ENCODE results near the gene PAN2. TPM values are rescaled to one million over a fixed set of nuclear protein-coding genes. Genes with fewer than 3 reads are reported as not detected.

The PAN2 gene
- polyA plus RNA-seq, 3 donors = 8.8 to 120 (median 16.0) TPM

DNA sequence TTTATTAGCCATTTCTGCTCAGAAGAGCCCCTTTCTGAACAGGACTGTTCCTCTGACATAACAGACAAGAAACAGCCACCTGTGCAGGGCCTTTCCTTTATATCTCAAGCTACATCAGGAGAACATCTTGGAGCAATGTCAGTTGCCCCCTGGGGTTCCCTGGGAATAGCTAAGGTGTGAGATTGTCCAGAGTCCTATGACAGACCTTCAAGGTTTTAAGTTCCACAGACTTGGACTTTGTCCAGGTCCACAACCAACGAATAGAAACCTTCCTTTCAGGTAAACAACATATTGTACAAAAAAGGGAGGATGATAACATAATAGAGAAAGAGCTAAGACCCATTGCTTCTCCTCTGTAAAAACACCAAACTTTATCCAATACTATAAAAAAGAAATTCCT, 7.8 kb upstream of the PAN2 start:
- DNase-seq = no peak
- H3K27ac Mint-ChIP-seq = peak overlapping the region in 2 of 7 donors; percentile 10 to 37
- intact Hi-C loops (cut with micrococcal nuclease) = no loop called here
- Histone ChIP-seq H3K79me2 (ENCODE audit: insufficient read depth, low read length) (no peaks in the 10 kb centered on the region), H3K36me3 (replicated peaks in 1 of 2; ENCODE audit: control insufficient read depth in 1 of 2, insufficient read depth in 2 of 2, low read length in 2 of 2) (peaks cover 49 to 56% of the 10 kb centered on the region in 2 donors), H3K4me3 (replicated peaks in 1 of 3; ENCODE audit: low read depth in 2 of 3, low read length in 3 of 3) (no peak overlapping the region), H4K20me1 (ENCODE audit: insufficient read depth, low read length) (peaks cover 17% of the 10 kb centered on the region), H3K27ac (ENCODE audit: low read depth in 1 of 2, low read length in 2 of 2) (peak overlapping the region in 1 of 2 donors; percentile 4), H3K4me1 (ENCODE audit: control insufficient read depth in 1 of 2, insufficient read depth in 2 of 2, low read length in 2 of 2) (peaks cover 34% of the 10 kb centered on the region in 2 donors), H3K9ac (ENCODE audit: insufficient read depth, low read length, poor library complexity, severe bottlenecking) (no peak overlapping the region), H3K4me2 (replicated peaks; ENCODE audit: extremely low read depth, low read length, poor library complexity, severe bottlenecking) (no peak overlapping the region), H3K9me3 (replicated peaks in 1 of 2; ENCODE audit: control insufficient read depth in 1 of 2, insufficient read depth in 1 of 2, low read length in 2 of 2) (no peaks in the 10 kb centered on the region), H2AFZ (ENCODE audit: insufficient read depth, low read depth, low read length, poor library complexity, severe bottlenecking) (no peak overlapping the region), H3K27me3 (ENCODE audit: control insufficient read depth in 2 of 2, insufficient read depth in 2 of 2, low read length in 2 of 2) (no peaks in the 10 kb centered on the region)
- H3K27me3 Mint-ChIP-seq (ENCODE audit: low read depth in 3 of 3) = peaks cover 0 to 2% (median 0%) of the 10 kb centered on the region in 3 donors
- H3K36me3 Mint-ChIP-seq = peaks cover 43 to 61% of the 10 kb centered on the region in 2 donors
- TF ChIP-seq, protein P1, sequence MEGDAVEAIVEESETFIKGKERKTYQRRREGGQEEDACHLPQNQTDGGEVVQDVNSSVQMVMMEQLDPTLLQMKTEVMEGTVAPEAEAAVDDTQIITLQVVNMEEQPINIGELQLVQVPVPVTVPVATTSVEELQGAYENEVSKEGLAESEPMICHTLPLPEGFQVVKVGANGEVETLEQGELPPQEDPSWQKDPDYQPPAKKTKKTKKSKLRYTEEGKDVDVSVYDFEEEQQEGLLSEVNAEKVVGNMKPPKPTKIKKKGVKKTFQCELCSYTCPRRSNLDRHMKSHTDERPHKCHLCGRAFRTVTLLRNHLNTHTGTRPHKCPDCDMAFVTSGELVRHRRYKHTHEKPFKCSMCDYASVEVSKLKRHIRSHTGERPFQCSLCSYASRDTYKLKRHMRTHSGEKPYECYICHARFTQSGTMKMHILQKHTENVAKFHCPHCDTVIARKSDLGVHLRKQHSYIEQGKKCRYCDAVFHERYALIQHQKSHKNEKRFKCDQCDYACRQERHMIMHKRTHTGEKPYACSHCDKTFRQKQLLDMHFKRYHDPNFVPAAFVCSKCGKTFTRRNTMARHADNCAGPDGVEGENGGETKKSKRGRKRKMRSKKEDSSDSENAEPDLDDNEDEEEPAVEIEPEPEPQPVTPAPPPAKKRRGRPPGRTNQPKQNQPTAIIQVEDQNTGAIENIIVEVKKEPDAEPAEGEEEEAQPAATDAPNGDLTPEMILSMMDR (IDR thresholded peaks at IDR 0.05) = no peak
- no peak overlapping the region for H3K4me3 Mint-ChIP-seq
- peaks cover 35% of the 10 kb centered on the region for H3K4me1 Mint-ChIP-seq
- WGBS (ENCODE audit: insufficient coverage) = no CpG with 5 or more reads among the region's 1 CpG
- H3K9me3 Mint-ChIP-seq = no peaks in the 10 kb centered on the region

DNA sequence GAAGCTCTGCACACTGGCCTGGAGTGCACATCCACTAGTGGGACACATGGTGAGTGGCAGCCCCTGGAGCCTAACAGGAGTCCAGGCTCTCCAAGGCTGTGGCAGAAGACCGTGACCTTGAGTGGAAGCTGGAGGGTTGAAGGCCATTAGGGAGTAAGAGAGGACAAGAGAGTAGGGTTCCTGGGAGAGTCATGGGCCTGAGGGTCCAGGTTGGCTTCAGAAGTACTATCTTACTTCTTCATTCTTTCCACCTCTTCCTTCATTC, 5.3 kb upstream of the PAN2 start:
- WGBS (ENCODE audit: insufficient coverage) = no CpG with 5 or more reads among the region's 1 CpG
- Mint-ChIP-seq H3K27me3 (ENCODE audit: low read depth in 3 of 3) (peaks cover 0 to 2% (median under 1%) of the 10 kb centered on the region in 3 donors), H3K4me3 (peak overlapping the region in 1 of 2 donors; percentile 67), H3K27ac (peak overlapping the region; percentile 85 to 95 (median 92)), H3K9me3 (no peaks in the 10 kb centered on the region), H3K36me3 (peaks cover 28 to 36% of the 10 kb centered on the region in 2 donors), H3K4me1 (peaks cover 49% of the 10 kb centered on the region)
- peaks cover 6% of the 10 kb centered on the region for H4K20me1 ChIP-seq (ENCODE audit: insufficient read depth, low read length)
- no peak for DNase-seq
- H3K79me2 ChIP-seq (ENCODE audit: insufficient read depth, low read length) = peaks cover 7% of the 10 kb centered on the region
- no peaks in the 10 kb centered on the region for H3K27me3 ChIP-seq (ENCODE audit: control insufficient read depth in 2 of 2, insufficient read depth in 2 of 2, low read length in 2 of 2)
- peak overlapping the region; percentile 73 to 86 for H3K27ac ChIP-seq (ENCODE audit: low read depth in 1 of 2, low read length in 2 of 2)
- peak overlapping the region; percentile 46 for H3K9ac ChIP-seq (ENCODE audit: insufficient read depth, low read length, poor library complexity, severe bottlenecking)
- peaks cover 53 to 54% of the 10 kb centered on the region in 2 donors for H3K4me1 ChIP-seq (ENCODE audit: control insufficient read depth in 1 of 2, insufficient read depth in 2 of 2, low read length in 2 of 2)
- peak overlapping the region; percentile 63 for H3K4me2 ChIP-seq (replicated peaks; ENCODE audit: extremely low read depth, low read length, poor library complexity, severe bottlenecking)
- H3K9me3 ChIP-seq (replicated peaks in 1 of 2; ENCODE audit: control insufficient read depth in 1 of 2, insufficient read depth in 1 of 2, low read length in 2 of 2) = no peaks in the 10 kb centered on the region
- peak overlapping the region; percentile 57 for H2AFZ ChIP-seq (ENCODE audit: insufficient read depth, low read depth, low read length, poor library complexity, severe bottlenecking)
- TF ChIP-seq, protein P1 (IDR thresholded peaks at IDR 0.05) = no peak
- H3K36me3 ChIP-seq (replicated peaks in 1 of 2; ENCODE audit: control insufficient read depth in 1 of 2, insufficient read depth in 2 of 2, low read length in 2 of 2) = peaks cover 28 to 33% of the 10 kb centered on the region in 2 donors
- intact Hi-C loops (cut with micrococcal nuclease) = loop anchor here in 1 of 2 donors (10.0 kb wide), 1 partner anchor 126 kb away; the partner anchor contains the start of gene SPRYD4
- H3K4me3 ChIP-seq (replicated peaks in 1 of 3; ENCODE audit: low read depth in 2 of 3, low read length in 3 of 3) = peak overlapping the region in 1 of 3 experiments; percentile 43

All from CD14-positive monocyte (primary cell).